ENCODE data around the gene FBXO45. TPM values are rescaled to one million over a fixed set of nuclear protein-coding genes. Genes with fewer than 3 reads are reported as not detected.

FBXO45 gene
- total and polyA plus RNA-seq, 2 of the 13 experiments (the other 11 are each of a cell fraction or from before 2014, with no cell fraction given): 7.0 to 12.1 TPM

- TF ChIP-seq, protein P1, sequence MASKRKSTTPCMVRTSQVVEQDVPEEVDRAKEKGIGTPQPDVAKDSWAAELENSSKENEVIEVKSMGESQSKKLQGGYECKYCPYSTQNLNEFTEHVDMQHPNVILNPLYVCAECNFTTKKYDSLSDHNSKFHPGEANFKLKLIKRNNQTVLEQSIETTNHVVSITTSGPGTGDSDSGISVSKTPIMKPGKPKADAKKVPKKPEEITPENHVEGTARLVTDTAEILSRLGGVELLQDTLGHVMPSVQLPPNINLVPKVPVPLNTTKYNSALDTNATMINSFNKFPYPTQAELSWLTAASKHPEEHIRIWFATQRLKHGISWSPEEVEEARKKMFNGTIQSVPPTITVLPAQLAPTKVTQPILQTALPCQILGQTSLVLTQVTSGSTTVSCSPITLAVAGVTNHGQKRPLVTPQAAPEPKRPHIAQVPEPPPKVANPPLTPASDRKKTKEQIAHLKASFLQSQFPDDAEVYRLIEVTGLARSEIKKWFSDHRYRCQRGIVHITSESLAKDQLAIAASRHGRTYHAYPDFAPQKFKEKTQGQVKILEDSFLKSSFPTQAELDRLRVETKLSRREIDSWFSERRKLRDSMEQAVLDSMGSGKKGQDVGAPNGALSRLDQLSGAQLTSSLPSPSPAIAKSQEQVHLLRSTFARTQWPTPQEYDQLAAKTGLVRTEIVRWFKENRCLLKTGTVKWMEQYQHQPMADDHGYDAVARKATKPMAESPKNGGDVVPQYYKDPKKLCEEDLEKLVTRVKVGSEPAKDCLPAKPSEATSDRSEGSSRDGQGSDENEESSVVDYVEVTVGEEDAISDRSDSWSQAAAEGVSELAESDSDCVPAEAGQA (IDR thresholded peaks at IDR 0.05; ENCODE audit: low read depth): peak; percentile 95
- TF ChIP-seq, protein P1 (CRISPR knock-in tag; IDR thresholded peaks at IDR 0.05; ENCODE audit: borderline replicate concordance): 0 out of 2 replicates have a peak, but pooled peaks have one; percentile 55
- TF ChIP-seq ZFY (CRISPR knock-in tag; IDR thresholded peaks at IDR 0.05): peak; percentile 85
- peak; percentile 77; the same call in 1 of the 2 replicates for TF ChIP-seq TMF1 (CRISPR knock-in tag; IDR thresholded peaks at IDR 0.05; ENCODE audit: low read depth)
- TF ChIP-seq, protein P2, sequence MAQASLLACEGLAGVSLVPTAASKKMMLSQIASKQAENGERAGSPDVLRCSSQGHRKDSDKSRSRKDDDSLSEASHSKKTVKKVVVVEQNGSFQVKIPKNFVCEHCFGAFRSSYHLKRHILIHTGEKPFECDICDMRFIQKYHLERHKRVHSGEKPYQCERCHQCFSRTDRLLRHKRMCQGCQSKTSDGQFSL (CRISPR knock-in tag; IDR thresholded peaks at IDR 0.05): 0 out of 2 replicates have a peak, but pooled peaks have one; percentile 15
- TF ChIP-seq NCOR1 (IDR thresholded peaks at IDR 0.05; ENCODE audit: borderline replicate concordance, low read length): no peak
- TF ChIP-seq ZNF441 (CRISPR knock-in tag; IDR thresholded peaks at IDR 0.05; ENCODE audit: borderline replicate concordance): no peak
- peak; percentile 30 for TF ChIP-seq HNRNPK (IDR thresholded peaks at IDR 0.05; ENCODE audit: low read depth, low read length, poor library complexity, severe bottlenecking)
- TF ChIP-seq ZNF230 (CRISPR knock-in tag; IDR thresholded peaks at IDR 0.05): peak; percentile 57; the same call in 1 of the 2 replicates
- TF ChIP-seq TFAP4 (IDR thresholded peaks at IDR 0.05; ENCODE audit: borderline replicate concordance, low read depth): peak; percentile 45; the same call in 1 of the 2 replicates
- TF ChIP-seq HOXA5 (CRISPR knock-in tag; IDR thresholded peaks at IDR 0.05): 0 out of 2 replicates have a peak, but pooled peaks have one; percentile 57
- TF ChIP-seq, protein P3, sequence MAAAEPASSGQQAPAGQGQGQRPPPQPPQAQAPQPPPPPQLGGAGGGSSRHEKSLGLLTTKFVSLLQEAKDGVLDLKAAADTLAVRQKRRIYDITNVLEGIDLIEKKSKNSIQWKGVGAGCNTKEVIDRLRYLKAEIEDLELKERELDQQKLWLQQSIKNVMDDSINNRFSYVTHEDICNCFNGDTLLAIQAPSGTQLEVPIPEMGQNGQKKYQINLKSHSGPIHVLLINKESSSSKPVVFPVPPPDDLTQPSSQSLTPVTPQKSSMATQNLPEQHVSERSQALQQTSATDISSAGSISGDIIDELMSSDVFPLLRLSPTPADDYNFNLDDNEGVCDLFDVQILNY (CRISPR knock-in tag; conservative IDR thresholded peaks at IDR 0.05): peak; percentile 95
- TF ChIP-seq ZBED4 (CRISPR knock-in tag; IDR thresholded peaks at IDR 0.05; ENCODE audit: borderline replicate concordance): peak; percentile 50; the same call in 1 of the 2 replicates
- TF ChIP-seq ZNF557 (CRISPR knock-in tag; IDR thresholded peaks at IDR 0.05): 0 out of 2 replicates have a peak, but pooled peaks have one; percentile 42
Measured at GRCh38 chr3:196568246-196569002, at the start of gene FBXO45, which contains the start of gene WDR53 (continued).
